Measurements from ENCODE around the gene FHIT.
"Not testable (repeated sequence)": the region's sequence is repeated elsewhere in the genome, so short reads cannot be mapped to it uniquely, and the experiment has no call there.

FHIT gene

DNA sequence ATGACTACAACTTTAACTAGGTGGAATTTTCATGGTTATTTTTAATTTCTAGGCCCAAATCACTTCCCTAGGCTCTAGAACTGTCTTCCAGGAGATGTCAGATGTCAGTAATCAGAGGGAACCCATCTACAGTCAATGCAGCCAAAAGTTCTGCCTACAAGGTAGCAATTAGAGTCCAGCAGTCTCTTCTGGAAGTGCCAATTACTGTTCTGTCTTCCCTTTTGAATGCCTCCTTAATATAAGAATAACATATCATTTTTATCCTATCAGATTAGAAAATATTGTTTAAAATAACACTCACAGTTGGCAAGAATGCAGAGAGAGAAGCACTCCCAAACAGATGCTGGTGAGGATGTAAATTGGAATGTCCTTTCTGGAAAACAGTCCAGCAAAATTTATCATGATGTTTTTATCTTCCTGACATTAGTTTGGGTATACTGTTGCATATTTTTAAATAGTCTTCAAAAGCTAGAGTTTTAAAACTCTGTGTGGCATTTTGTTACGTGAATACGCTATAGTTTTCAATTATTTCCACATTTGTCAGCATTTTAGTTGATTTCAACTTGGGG lies 543.7 kb downstream of the FHIT start:
- Histone ChIP-seq H3K4me1 (ENCODE audit: control insufficient read depth in 5 of 5, insufficient read depth in 5 of 5, low read length in 5 of 5) (peaks cover 0 to 11% (median 5%) of the 10 kb centered on the region in 5 donors), H3K9me3 (ENCODE audit: control insufficient read depth in 5 of 5, low read length in 5 of 5) (peaks cover 0 to 3% (median 0%) of the 10 kb centered on the region in 5 donors), H3K36me3 (ENCODE audit: control insufficient read depth in 5 of 5, insufficient read depth in 5 of 5, low read length in 5 of 5) (no peaks in the 10 kb centered on the region), H3K9ac (ENCODE audit: low read length in 5 of 5) (no peak overlapping the region), H3K27me3 (ENCODE audit: control insufficient read depth in 5 of 5, insufficient read depth in 4 of 5, low read length in 5 of 5) (no peaks in the 10 kb centered on the region), H3K27ac (ENCODE audit: low read depth, low read length) (no peak overlapping the region), H3K4me3 (ENCODE audit: low read depth in 1 of 5, low read length in 5 of 5) (no peak overlapping the region)

DNA sequence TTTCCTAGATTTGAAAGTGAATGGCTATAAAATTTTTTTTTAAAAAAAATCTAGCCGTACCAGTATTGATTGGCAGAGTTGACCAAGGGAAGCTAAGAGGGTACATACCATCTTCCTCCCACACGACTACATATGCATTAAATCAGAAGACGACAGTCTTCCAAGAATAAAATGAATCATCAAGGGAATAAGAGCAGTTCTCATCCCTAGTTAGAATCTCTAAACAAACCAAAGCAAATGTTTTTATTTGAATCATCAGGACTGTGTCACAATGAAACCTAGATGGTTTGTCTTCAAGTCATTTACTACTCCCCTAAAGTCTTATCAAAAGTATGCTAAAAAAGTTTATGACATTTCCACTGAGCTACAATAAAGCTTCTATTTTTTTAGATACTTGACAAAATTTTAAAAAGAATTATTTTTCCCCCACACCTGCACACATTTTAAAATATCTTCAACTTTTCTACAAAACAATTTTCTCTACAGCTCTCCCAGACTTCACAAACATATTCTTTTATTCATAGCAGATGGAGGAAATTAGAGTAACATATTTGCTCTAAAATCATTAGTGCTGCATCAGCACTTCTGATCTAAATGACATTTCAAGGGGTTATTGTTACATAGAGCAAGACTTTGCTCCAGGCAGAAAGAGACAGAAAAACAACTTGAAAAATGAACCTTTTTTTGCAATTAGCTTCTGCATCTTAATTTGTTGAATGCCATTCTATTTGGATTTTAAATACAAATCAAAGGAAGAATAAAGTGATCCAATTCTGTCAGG lies 547.1 kb downstream of the FHIT start:
- Histone ChIP-seq H3K36me3 (ENCODE audit: control insufficient read depth in 5 of 5, insufficient read depth in 5 of 5, low read length in 5 of 5) (no peaks in the 10 kb centered on the region), H3K9me3 (ENCODE audit: control insufficient read depth in 5 of 5, low read length in 5 of 5) (peaks cover 0 to 3% (median 0%) of the 10 kb centered on the region in 5 donors), H3K4me1 (ENCODE audit: control insufficient read depth in 5 of 5, insufficient read depth in 5 of 5, low read length in 5 of 5) (peaks cover 0 to 11% (median 5%) of the 10 kb centered on the region in 5 donors), H3K9ac (ENCODE audit: low read length in 5 of 5) (no peak overlapping the region), H3K27me3 (ENCODE audit: control insufficient read depth in 5 of 5, insufficient read depth in 4 of 5, low read length in 5 of 5) (no peaks in the 10 kb centered on the region), H3K4me3 (ENCODE audit: low read depth in 1 of 5, low read length in 5 of 5) (no peak overlapping the region), H3K27ac (ENCODE audit: low read depth, low read length) (no peak overlapping the region)

DNA sequence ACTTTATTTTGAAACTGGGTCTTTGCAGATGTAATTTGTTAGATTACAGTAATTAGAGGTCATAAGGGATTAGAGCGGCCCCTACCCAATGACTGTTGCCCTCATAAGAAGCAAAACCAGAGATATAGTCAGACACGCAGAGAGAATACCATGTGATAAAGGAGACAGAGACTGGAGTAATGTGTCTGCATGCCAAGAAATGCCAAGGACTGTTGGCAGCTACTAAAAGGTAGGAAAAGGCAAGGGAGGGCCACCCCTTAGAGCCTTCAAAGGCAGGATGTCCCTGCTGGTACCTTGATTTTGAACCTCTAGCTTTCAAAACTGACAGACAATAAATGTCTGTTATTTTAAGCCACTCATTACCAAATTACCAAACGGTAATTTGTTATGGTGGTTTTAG lies 548.2 kb downstream of the FHIT start:
- no peaks in the 10 kb centered on the region for H3K27me3 ChIP-seq (ENCODE audit: control insufficient read depth in 5 of 5, insufficient read depth in 4 of 5, low read length in 5 of 5)

DNA sequence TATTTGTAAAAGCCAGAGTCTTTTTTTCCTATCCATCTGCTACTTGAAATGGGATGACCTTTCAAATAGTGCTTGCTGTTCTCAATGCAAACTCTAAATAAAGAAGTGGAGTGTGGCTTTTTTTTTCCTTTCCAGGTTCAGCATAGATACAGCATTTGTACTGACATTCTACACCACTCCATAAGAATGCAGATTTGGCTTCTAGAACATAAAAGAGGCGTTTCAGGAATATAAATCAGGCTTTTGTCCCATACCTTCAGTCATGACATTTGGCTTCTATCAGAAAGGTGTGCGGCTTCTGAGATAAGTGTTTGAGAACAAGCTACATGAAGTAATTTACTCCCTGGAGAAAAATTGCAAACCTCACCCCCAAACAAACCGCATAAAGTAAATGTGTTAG lies 553.1 kb downstream of the FHIT start:
- Histone ChIP-seq H3K27ac (ENCODE audit: low read depth, low read length) (no peak overlapping the region), H3K4me3 (ENCODE audit: low read depth in 1 of 5, low read length in 5 of 5) (no peak overlapping the region), H3K9ac (ENCODE audit: low read length in 5 of 5) (no peak overlapping the region), H3K4me1 (ENCODE audit: control insufficient read depth in 5 of 5, insufficient read depth in 5 of 5, low read length in 5 of 5) (no peaks in the 10 kb centered on the region), H3K36me3 (ENCODE audit: control insufficient read depth in 5 of 5, insufficient read depth in 5 of 5, low read length in 5 of 5) (no peaks in the 10 kb centered on the region), H3K9me3 (ENCODE audit: control insufficient read depth in 5 of 5, low read length in 5 of 5) (peaks cover 0 to 3% (median 0%) of the 10 kb centered on the region in 5 donors), H3K27me3 (ENCODE audit: control insufficient read depth in 5 of 5, insufficient read depth in 4 of 5, low read length in 5 of 5) (no peaks in the 10 kb centered on the region)

More for the DNA sequence above, 548.2 kb downstream of the FHIT start:
- H3K9me3 ChIP-seq (ENCODE audit: control insufficient read depth in 5 of 5, low read length in 5 of 5) = peaks cover 0 to 3% (median 0%) of the 10 kb centered on the region in 5 donors
- H3K36me3 ChIP-seq (ENCODE audit: control insufficient read depth in 5 of 5, insufficient read depth in 5 of 5, low read length in 5 of 5) = no peaks in the 10 kb centered on the region
- H3K9ac ChIP-seq (ENCODE audit: low read length in 5 of 5) = no peak overlapping the region
- H3K27ac ChIP-seq (ENCODE audit: low read depth, low read length) = no peak overlapping the region
- no peak overlapping the region for H3K4me3 ChIP-seq (ENCODE audit: low read depth in 1 of 5, low read length in 5 of 5)
- H3K4me1 ChIP-seq (ENCODE audit: control insufficient read depth in 5 of 5, insufficient read depth in 5 of 5, low read length in 5 of 5) = peaks cover 0 to 2% (median 0%) of the 10 kb centered on the region in 5 donors

DNA sequence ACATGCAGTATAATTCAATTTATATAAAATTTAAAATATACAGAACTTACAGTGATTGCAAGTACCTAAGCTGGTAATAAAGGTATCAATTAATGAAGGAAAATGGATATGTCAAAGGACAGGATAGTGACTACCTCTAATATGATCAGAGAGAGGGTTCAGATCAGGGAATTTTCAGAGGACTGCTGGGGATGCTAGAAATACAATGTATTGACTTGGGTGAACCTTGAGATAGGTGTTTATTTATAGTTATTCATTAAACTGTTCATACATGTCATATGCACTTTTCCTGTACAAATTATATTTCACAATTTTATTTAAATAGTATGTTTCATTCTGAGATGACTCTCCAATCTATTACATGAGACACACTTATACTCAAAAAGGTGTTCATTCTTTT lies 554.1 kb downstream of the FHIT start:
- Histone ChIP-seq H3K9ac (ENCODE audit: low read length in 5 of 5) (no peak overlapping the region), H3K4me3 (ENCODE audit: low read depth in 1 of 5, low read length in 5 of 5) (no peak overlapping the region), H3K36me3 (ENCODE audit: control insufficient read depth in 5 of 5, insufficient read depth in 5 of 5, low read length in 5 of 5) (no peaks in the 10 kb centered on the region), H3K27me3 (ENCODE audit: control insufficient read depth in 5 of 5, insufficient read depth in 4 of 5, low read length in 5 of 5) (no peaks in the 10 kb centered on the region), H3K9me3 (ENCODE audit: control insufficient read depth in 5 of 5, low read length in 5 of 5) (peaks cover 0 to 3% (median 0%) of the 10 kb centered on the region in 5 donors), H3K27ac (ENCODE audit: low read depth, low read length) (no peak overlapping the region), H3K4me1 (ENCODE audit: control insufficient read depth in 5 of 5, insufficient read depth in 5 of 5, low read length in 5 of 5) (no peaks in the 10 kb centered on the region)

DNA sequence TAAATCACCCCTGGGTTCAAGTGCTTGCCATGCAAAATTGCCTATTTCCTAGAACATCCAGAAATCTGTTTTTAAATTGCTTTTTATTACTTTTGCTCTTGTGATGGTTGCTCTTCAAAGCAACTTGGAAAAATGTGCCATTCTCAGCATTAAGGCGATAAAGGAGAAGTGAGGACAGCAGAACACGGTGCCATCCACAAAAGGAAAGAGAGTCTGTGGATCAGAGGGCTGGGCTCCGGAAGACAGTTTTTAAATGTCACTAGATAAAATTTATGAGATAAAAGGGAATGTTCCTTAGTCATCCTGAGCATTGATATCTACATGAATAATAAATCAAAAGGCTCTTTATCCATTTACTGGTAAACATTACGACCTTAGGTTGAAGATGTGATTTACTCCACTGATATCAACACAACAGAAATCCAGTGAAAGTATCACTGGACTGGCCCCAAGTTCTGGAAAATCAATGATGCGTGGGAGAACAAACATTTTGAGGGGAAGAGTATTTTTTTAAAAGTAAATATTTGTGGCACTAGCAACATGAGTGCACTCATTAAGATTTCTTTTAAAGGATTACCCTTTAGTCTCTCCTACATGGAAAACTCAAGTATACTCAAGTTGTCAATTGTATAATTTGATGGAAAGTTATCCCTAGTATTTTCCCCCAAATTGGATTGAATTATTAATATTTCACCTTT lies 554.7 kb downstream of the FHIT start:
- Histone ChIP-seq H3K9ac (ENCODE audit: low read length in 5 of 5) (no peak overlapping the region), H3K4me3 (ENCODE audit: low read depth in 1 of 5, low read length in 5 of 5) (no peak overlapping the region), H3K27me3 (ENCODE audit: control insufficient read depth in 5 of 5, insufficient read depth in 4 of 5, low read length in 5 of 5) (no peaks in the 10 kb centered on the region), H3K36me3 (ENCODE audit: control insufficient read depth in 5 of 5, insufficient read depth in 5 of 5, low read length in 5 of 5) (no peaks in the 10 kb centered on the region), H3K4me1 (ENCODE audit: control insufficient read depth in 5 of 5, insufficient read depth in 5 of 5, low read length in 5 of 5) (no peaks in the 10 kb centered on the region), H3K9me3 (ENCODE audit: control insufficient read depth in 5 of 5, low read length in 5 of 5) (peaks cover 0 to 3% (median 0%) of the 10 kb centered on the region in 5 donors), H3K27ac (ENCODE audit: low read depth, low read length) (no peak overlapping the region)

DNA sequence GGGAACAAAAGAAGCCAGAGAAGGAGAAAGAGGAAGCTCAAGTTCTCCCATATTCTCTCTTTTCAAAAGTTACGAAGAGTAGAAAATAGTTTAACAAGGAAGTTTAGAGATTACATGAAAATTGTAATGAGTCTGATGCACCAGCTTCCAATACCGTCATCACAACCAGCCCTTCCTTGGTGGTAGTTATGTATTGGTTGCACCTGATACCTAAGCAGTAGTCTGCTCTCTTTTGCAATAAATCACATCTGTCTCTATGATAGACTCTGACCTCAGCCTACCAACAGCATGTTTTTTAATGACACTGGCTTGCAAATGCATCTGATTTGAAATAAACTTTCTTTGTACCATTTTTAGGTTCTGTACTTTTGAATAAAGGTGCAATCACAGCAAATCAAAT lies 575.8 kb downstream of the FHIT start:
- Histone ChIP-seq H3K27ac (ENCODE audit: low read depth, low read length) (no peak overlapping the region), H3K27me3 (ENCODE audit: control insufficient read depth in 5 of 5, insufficient read depth in 4 of 5, low read length in 5 of 5) (no peaks in the 10 kb centered on the region), H3K4me3 (ENCODE audit: low read depth in 1 of 5, low read length in 5 of 5) (no peak overlapping the region)

DNA sequence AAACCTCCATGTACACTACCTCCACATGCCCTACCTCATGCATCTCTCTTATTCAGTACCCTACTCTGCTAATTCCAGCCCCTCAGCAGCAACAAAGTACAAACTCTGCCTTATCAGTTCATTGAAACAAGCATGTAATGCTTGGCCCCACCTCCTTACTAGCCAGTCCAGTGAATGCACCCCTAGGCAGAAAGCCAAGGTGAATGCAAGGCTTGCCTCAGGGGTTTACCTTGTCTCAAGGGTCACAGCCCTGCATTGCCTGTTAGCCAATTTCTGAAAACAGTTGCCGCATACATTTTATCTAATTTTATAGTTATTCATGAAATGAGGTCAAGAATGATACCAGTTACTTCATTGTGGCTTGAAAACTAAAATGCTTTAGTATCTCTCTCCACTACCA lies 576.4 kb downstream of the FHIT start:
- H3K9ac ChIP-seq (ENCODE audit: low read length in 5 of 5) = no peak overlapping the region

More for the DNA sequence above, 575.8 kb downstream of the FHIT start:
- Histone ChIP-seq H3K4me1 (ENCODE audit: control insufficient read depth in 5 of 5, insufficient read depth in 5 of 5, low read length in 5 of 5) (no peaks in the 10 kb centered on the region), H3K9me3 (ENCODE audit: control insufficient read depth in 5 of 5, low read length in 5 of 5) (peaks cover 0 to 3% (median 0%) of the 10 kb centered on the region in 5 donors), H3K36me3 (ENCODE audit: control insufficient read depth in 5 of 5, insufficient read depth in 5 of 5, low read length in 5 of 5) (no peaks in the 10 kb centered on the region), H3K9ac (ENCODE audit: low read length in 5 of 5) (no peak overlapping the region)

DNA sequence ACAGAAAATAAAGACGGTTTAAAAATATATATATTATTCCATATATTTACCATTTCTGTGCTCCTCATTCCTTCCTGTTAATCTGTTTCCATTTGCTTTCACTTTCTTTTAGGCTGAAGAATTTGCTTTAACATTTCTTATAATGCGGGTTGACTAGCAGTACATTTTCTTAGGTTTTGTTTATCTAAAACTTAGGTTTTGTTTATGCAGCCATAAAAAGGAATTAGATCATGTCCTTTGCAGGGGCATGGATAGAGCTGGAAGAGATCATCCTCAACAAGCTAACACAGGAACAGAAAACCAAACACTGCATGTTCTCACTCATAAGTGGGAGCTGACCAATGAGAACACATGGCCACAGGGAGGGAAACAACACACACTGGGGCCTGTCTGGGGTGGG lies 578.1 kb downstream of the FHIT start:
- Histone ChIP-seq H3K9me3 (ENCODE audit: control insufficient read depth in 5 of 5, low read length in 5 of 5) (peaks cover 0 to 3% (median 0%) of the 10 kb centered on the region in 5 donors), H3K9ac (ENCODE audit: low read length in 5 of 5) (no peak overlapping the region), H3K36me3 (ENCODE audit: control insufficient read depth in 5 of 5, insufficient read depth in 5 of 5, low read length in 5 of 5) (no peaks in the 10 kb centered on the region), H3K27ac (ENCODE audit: low read depth, low read length) (no peak overlapping the region), H3K4me3 (ENCODE audit: low read depth in 1 of 5, low read length in 5 of 5) (no peak overlapping the region), H3K27me3 (ENCODE audit: control insufficient read depth in 5 of 5, insufficient read depth in 4 of 5, low read length in 5 of 5) (no peaks in the 10 kb centered on the region), H3K4me1 (ENCODE audit: control insufficient read depth in 5 of 5, insufficient read depth in 5 of 5, low read length in 5 of 5) (peaks cover 0 to 3% (median 0%) of the 10 kb centered on the region in 5 donors)

More for the DNA sequence above, 576.4 kb downstream of the FHIT start:
- Histone ChIP-seq H3K9me3 (ENCODE audit: control insufficient read depth in 5 of 5, low read length in 5 of 5) (peaks cover 0 to 3% (median 0%) of the 10 kb centered on the region in 5 donors), H3K4me3 (ENCODE audit: low read depth in 1 of 5, low read length in 5 of 5) (no peak overlapping the region), H3K36me3 (ENCODE audit: control insufficient read depth in 5 of 5, insufficient read depth in 5 of 5, low read length in 5 of 5) (no peaks in the 10 kb centered on the region), H3K27ac (ENCODE audit: low read depth, low read length) (no peak overlapping the region), H3K4me1 (ENCODE audit: control insufficient read depth in 5 of 5, insufficient read depth in 5 of 5, low read length in 5 of 5) (no peaks in the 10 kb centered on the region), H3K27me3 (ENCODE audit: control insufficient read depth in 5 of 5, insufficient read depth in 4 of 5, low read length in 5 of 5) (no peaks in the 10 kb centered on the region)

DNA sequence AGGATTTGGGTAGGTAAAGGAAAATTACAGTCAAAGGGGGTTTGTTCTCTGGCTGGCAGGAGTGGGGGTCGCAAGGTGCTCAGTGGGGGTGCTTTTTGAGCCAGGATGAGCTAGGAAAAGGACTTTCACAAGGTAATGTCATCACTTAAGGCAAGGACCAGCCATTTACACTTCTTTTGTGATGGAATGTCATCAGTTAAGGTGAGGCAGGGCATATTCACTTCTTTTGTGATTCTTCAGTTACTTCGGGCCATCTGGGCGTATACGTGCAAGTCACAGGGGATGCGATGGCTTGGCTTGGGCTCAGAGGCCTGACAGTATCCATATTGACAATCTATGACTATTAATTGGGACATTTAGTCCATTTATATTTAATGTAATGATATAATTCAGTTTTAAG lies 578.9 kb downstream of the FHIT start:
- not testable (repeated sequence) for H3K4me3 ChIP-seq (ENCODE audit: low read depth in 1 of 5, low read length in 5 of 5); H3K4me1 ChIP-seq (ENCODE audit: control insufficient read depth in 5 of 5, insufficient read depth in 5 of 5, low read length in 5 of 5); H3K9ac ChIP-seq (ENCODE audit: low read length in 5 of 5); H3K9me3 ChIP-seq (ENCODE audit: control insufficient read depth in 5 of 5, low read length in 5 of 5); H3K27ac ChIP-seq (ENCODE audit: low read depth, low read length); H3K27me3 ChIP-seq (ENCODE audit: control insufficient read depth in 5 of 5, insufficient read depth in 4 of 5, low read length in 5 of 5); H3K36me3 ChIP-seq (ENCODE audit: control insufficient read depth in 5 of 5, insufficient read depth in 5 of 5, low read length in 5 of 5)
